Ramos (cell line): ENCODE measurements around the gene OR5AL1.
"Not testable (repeated sequence)": the region's sequence is repeated elsewhere in the genome, so short reads cannot be mapped to it uniquely, and the experiment has no call there.

Experiments used
- in situ Hi-C: fragments of 300-500 bp; cut with MboI; formaldehyde crosslinking; loops from one replicate; pipeline ENCODE4 v1.14.3; 2022; ENCODE audit warnings: low sequenced_read_pairs; ENCODE audit not compliant: unreplicated experiment

Gene OR5AL1

DNA sequence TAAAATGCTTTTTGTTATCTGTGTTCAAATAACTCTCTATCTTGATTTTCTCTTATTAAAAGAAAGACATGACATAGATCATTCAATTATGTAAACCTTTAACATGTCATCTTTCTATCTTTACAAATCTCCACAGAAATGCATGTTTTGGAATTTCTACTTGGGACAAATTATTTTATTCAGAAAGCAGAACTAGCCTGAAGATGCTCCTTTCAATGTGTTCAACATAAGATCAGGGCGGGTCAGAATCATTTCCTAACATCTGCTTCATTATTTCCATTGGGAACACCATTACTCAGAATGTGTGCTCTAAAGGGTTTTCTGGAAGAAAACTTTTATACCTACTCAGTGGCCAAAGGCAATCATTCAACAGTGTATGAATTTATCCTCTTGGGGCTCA, at the start of gene OR5AL1:
Gene OR5AL1, plus strand, starts transcription at position 301 of the 400 bp plus-strand sequence.
- in situ Hi-C loops = no loop called here

DNA sequence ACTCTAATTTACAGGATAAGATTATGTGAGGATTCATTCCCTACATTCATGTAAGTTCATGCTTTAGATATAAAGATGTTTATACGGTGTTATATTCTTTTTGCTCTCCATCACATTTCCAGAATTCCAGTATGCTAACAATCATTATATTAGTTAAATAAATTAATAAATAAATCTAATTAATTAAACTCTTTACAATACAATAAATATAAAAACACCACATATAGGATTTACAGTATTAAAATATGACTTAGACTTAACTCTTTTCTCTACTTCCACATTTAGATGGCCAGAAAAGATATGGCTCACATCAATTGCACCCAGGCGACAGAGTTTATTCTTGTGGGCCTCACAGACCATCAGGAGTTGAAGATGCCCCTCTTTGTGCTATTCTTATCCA, 37.2 kb upstream of the OR5AL1 start, which contains the start of gene OR8U1:
Gene OR8U1, plus strand, starts transcription at position 301 of the 400 bp plus-strand sequence. Its CDS starts 0 bp downstream, at position 301.
- in situ Hi-C loops = no loop called here

DNA sequence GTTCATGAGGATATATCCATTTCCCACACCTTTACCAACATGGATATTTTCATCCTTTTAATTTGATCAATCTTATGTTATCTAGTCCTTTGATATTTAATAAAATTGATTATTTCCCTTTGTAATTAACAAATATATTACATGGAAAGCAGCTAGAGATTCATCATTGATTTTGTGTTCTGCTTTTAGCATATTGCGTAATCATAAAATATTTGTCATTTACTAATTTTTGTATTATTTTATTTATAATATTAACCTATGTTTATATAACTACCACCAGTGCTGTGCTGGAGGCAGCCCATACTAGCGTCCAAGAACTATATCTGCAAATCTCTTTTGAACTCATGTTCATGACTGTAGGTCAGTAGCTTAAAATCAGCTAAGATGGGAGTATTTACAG, 32.4 kb upstream of the OR5AL1 start:
- in situ Hi-C loops = no loop called here

DNA sequence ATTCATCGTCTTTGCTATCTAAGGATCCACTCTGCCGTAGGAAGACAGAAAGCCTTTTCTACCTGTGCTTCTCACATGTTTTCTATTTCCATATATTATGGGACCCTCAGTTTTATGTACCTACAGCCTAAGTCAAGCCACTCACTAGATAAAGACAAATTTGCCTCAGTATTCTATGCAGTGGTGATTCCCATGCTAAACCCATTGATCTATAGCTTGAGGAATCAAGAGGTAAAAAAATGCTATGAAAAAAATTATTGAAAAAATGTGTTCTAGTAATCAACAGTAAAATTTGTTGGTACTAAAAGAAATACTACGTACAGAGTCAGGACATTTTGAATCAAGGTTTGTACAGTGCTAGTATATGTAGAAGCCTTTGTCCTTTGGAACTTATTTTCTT, 18.1 kb upstream of the OR5AL1 start:
- in situ Hi-C loops = no loop called here

DNA sequence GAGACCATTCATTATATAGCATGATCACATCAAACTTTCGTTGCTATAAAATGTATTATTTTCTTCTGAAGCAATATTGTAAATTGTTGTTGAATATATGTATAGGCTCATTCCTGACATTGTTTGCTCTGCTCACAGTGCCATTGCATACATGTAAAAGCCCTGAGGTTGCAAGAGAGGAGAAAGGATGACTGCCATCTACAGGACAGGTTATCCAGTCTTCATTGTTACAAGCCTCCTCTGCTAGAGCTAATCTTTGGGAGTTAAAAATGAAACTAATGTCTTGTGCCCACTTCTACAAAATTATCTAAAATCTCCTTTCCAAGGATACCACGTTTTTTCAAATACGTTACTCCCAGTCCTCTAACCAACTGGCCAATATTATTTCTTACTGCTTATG, 16.4 kb upstream of the OR5AL1 start:
- in situ Hi-C loops = no loop called here

DNA sequence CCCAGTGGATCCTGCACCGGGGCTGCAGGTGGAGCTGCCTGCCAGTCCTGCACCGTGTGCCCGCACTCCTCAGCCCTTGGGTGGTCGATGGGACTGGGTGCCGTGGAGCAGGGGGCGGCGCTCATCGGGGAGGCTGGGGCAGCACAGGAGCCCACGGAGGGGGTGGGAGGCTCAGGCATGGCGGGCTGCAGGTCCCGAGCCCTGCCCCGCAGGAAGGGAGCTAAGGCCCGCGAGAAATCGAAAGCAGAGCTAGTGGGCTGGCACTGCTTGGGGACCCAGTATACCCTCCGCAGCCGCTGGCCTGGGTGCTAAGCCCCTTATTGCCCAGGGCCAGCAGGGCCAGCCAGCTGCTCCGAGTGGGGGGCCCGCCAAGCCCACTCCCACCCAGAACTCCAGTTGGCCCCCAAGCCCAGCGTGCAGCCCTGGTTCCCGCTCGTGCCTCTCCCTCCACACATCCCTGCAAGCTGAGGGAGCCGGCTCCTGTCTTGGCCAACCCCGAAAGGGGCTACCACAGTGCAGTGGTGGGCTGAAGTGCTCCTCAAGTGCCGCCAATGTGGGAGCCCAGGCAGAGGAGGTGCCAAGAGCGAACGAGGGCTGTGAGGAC, 10.5 kb upstream of the OR5AL1 start:
- in situ Hi-C loops = not testable (repeated sequence)

DNA sequence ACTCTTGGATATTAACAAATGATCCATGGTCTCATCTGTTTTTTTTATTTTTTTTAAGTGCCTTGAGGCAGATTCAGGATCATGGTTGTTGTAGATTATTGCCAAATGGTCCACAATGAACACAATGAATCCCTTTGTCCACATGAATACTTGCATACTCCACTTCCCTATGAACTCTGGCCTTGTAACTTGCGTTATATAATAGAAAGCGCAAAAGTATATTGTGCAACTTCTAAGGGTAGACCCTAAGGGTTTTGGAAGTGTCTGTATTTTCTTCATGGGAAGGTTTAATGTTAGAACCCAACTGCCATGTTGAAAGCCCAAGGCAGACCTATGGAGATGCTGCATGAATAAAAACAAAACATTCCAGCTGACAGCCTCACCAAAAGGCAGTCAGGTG, 8.1 kb upstream of the OR5AL1 start:
- in situ Hi-C loops = no loop called here

DNA sequence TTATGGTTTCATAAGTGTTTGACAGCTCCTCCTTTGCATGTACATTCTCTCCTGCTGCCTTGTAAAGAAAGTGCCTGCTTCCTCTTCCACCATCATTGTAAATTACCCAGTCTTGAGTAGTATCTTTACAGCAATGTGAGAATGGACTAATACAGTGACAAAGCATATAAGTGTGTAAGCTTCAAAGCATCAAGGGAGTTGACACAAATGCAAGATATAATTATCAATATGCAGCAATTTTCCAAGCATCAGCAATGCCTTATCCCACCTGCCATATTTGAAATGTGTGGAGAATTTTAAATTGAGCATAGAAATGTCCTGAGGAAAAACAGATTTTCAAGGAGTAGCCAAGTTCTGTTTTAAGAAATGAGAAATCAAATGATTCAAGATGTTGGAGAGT, 1.7 kb upstream of the OR5AL1 start:
- in situ Hi-C loops = no loop called here

DNA sequence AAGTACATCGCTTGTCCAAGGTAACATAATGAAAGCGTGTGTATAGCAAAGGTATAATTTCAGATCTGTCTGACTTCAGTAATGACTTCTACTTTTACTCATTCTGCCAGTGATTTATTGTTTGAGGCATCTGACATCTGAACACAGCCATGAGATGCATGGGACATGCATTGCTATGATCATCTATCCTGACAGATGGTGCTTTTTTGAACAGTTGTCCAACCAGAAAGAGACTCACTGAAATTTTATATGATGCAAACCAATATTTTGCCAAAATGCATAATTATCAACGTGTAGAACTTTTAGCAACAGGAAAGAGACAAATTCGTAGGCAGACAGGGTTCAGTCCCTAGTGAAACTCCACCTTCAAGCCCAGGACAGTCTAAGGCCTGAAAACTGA, 41.0 kb downstream of the OR5AL1 start:
- in situ Hi-C loops = no loop called here

DNA sequence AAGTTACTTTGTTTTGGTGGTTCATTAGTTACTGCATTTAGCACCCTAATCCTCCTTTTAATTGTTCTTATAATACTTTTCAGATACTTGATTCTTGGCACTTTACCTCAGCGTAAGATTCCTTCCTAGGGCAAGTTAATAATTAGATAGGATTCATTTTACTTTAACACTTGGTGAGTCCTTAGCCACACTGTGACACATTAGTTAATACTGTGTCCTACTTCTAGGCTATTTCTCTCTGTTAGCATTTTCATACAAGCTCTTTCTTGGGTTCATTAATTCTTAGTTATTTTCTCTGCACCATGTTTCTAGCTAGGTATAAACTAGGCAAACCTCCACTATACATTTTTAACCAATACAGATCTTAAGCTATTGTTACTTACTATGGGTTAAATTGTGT, 44.6 kb downstream of the OR5AL1 start:
- in situ Hi-C loops = no loop called here
